GM21390 (cell line): ENCODE measurements around the gene DMXL1.

Experiments
- ATAC-seq: cut with Tn5 transposase; IDR thresholded peaks from one replicate; pipeline ENCODE4 v1.9.1; 2021; ENCODE audit not compliant: unreplicated experiment

Gene DMXL1, protein sequence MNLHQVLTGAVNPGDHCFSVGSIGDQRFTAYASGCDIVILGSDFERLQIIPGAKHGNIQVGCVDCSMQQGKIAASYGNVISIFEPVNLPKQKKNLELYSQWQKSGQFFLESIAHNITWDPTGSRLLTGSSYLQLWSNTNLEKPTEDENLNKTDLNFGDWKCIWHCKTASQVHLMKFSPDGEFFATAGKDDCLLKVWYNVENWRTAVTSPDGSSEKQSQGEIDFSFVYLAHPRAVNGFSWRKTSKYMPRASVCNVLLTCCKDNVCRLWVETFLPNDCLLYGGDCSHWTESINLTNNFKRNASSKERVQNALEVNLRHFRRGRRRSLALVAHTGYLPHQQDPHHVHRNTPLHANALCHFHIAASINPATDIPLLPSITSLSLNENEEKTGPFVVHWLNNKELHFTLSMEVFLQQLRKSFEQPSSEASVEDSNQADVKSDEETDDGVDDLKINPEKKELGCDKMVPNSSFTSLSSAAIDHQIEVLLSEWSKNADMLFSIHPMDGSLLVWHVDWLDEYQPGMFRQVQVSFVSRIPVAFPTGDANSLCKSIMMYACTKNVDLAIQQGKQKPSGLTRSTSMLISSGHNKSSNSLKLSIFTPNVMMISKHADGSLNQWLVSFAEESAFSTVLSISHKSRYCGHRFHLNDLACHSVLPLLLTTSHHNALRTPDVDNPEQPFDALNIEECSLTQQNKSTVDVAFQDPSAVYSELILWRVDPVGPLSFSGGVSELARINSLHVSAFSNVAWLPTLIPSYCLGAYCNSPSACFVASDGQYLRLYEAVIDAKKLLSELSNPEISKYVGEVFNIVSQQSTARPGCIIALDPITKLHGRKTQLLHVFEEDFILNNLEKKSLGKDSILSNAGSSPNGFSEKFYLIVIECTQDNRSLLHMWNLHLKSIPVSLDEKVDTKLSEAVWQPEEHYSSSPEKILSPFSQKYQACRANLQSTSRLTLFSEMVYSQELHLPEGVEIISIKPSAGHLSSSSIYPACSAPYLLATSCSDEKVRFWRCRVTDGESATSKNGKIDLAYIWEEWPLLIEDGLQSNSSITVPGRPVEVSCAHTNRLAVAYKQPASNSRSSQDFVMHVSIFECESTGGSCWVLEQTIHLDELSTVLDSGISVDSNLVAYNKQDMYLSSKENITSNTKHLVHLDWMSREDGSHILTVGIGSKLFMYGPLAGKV (N-terminal part only)

DNA sequence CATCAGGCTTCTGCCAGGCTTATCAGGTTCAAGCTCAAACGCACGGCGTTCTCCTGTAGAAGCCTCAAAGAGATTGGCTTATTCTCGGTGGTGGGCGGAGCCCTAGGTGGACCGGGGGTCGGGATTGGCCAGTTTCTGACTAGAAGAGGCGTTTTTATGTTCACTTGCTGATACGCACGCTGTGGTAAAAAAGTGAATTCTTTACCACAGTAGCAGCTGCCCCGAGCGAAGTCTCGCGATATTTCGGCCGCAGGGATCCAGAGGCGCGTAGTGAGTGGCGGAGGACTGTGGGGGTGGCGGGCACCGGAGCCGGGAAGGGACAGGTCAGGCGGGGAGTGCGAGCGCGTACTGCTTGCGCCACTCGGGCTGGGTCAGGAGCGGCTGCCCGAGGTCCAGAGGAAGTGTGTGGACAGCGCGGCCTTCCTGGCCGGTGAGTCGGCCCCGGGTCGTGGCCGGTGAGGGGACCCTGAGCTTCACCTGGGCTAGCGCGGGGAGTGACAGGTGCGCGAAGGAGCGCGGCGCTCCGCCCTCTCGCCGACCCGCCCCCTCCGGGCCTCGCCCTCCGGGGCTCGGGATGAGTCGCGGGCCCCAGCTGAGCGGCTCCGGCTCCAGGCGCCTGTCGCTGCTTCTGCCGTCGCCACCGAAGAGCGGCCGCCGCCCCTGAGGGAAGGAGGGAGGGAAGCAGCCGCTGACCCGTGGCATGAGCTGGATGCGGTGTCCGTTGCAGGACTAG is at the start of gene DMXL1:
TSS of gene DMXL1 (plus strand) at position 260 of the 733 bp plus-strand sequence. CDS start 483 bp downstream, outside the sequence.
- ATAC-seq = peak; percentile 77

DNA sequence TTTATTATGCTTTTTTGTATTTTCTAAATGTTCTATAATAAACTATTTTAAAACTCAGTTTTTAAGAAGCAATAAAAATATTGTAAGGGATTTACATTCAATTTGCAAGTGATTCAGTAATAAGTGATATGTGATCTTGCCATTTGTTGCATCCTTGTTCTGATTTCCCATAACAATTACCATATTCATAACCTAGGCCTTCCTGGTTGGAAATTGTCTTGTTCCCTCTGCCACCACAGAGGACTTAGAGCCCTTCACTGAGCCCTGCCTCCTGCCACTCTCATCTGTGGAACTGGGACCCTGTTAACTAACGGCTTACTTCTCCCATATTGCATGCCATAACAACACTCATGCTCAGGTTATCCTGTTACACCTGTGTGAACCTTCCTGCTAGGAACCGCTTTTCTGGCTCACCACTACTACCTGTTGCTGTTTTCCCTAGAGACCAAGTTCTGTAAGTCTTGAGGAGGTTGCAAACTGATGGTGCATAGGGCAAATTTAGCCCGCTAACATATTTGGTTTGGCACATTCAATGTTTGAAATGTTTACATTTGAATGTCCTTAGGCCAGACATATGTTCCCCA is 49.6 kb upstream of the DMXL1 start:
- no peak for ATAC-seq

GRCh38 chr5:119022017-119022745 is 48.7 kb upstream of the DMXL1 start:
- peak; percentile 74 for ATAC-seq

- no peak for ATAC-seq
These were observed 48.1 kb upstream of the DMXL1 start for GRCh38 chr5:119022773-119023172.

- ATAC-seq = no peak
These were observed 42.3 kb upstream of the DMXL1 start for GRCh38 chr5:119028575-119028974.

- peak; percentile 76 for ATAC-seq
These were observed 39.6 kb upstream of the DMXL1 start for GRCh38 chr5:119031011-119031886.

GRCh38 chr5:119031905-119032304 is 39.0 kb upstream of the DMXL1 start:
- ATAC-seq = peak; percentile 57

- peak; percentile 37 for ATAC-seq
These were observed 38.2 kb upstream of the DMXL1 start for GRCh38 chr5:119032656-119033055.

DNA sequence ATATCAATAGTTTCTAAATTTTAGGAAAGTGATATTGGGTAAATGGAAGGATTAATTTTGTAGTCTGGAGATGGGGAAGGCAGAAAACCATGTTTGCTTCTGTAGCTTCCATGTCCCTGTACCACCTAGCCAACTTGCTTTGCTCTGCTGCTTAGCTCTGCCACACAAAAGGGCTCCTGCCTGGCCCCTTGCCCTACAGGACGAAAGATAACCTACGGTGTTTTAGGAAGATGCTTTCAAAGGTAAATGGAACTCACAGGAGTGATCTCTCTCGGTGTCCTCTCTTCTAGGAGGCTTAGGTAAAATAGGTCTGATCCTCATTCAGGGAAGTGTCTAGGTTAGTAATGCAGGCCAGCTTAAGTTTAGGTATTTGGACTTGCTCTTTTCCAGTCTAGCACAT is 37.8 kb upstream of the DMXL1 start:
- ATAC-seq = no peak

GRCh38 chr5:119036101-119036762 is 34.7 kb upstream of the DMXL1 start:
- no peak for ATAC-seq

DNA sequence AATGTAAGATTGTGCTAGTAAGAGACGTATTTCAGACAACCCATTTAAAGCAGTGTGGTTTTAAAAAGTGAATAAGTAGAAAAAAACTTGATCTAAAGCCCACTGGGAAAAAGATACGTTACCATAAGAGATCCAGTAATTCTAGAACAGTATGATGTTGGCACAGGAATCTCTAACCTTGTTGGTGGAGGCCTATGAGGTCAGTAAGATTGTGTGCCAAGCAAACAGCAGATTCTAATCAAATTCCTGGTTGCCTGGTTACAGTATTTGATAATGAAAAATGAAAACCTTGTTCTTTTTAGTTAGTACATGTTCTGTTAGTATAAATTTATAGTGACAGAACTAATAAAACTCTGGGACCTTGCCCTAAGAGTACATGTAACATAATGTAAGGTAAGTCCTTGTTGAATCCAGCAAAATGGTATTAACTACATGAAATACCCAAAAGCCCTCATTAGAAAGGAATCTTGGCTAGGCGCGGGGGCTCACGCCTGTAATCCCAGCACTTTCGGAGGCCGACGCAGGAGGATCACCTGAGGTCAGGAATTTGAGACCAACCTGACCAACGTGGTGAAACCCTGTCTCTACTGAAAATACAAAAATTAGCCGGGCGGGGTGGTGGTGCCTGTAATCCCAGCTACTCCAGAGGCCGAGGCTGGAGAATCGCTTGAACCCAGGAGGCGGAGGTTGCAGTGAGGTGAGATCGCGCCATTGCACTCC is 33.2 kb upstream of the DMXL1 start:
- no peak for ATAC-seq

DNA sequence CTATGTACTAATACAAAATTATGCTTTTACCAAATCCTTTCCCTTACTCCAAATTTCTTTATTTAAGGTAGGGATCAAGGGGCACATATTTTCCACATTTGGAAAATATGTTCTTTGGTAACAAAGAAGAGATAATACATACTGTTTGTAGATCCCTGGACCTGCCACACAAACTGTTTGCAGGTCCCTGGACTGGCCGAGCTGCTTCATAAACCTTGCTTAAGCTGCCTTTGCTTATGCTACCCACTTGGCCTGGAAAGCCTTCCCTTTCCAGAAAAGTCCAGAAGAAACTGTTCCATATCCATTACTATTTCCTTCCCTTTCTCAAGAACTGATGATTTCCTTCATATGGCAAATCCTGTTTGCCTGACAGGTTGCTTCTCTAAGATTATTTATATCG is 22.6 kb upstream of the DMXL1 start:
- ATAC-seq = no peak

- no peak for ATAC-seq
These were observed 20.9 kb upstream of the DMXL1 start for GRCh38 chr5:119049824-119050449.

- ATAC-seq = no peak
These were observed 16.8 kb upstream of the DMXL1 start for GRCh38 chr5:119054101-119054500.

GRCh38 chr5:119055294-119055693 is 15.6 kb upstream of the DMXL1 start:
- no peak for ATAC-seq

GRCh38 chr5:119058979-119059529 is 11.8 kb upstream of the DMXL1 start:
- no peak for ATAC-seq
